Osteoblast (primary cell): ENCODE data around the gene KBTBD13. TPM values are rescaled to one million over a fixed set of nuclear protein-coding genes. Genes with fewer than 3 reads are reported as not detected.

Experiments used
- DNase-seq: peaks from one replicate; pipeline ENCODE4 v3.0.0; 2011; ENCODE audit warnings: low spot score, mixed read lengths; ENCODE audit not compliant: insufficient read length; ENCODE audit errors: missing footprints
- H2AFZ ChIP-seq: 2 replicates; pipeline ENCODE4 v1.6.0; 2011; ENCODE audit warnings: mild to moderate bottlenecking, low read length
- H3K27ac ChIP-seq: 2 replicates; pipeline ENCODE4 v1.5.1; 2011; ENCODE audit warnings: mild to moderate bottlenecking, low read depth, low read length, moderate library complexity
- H3K27me3 ChIP-seq: 2 replicates; pipeline ENCODE4 v1.6.0; 2012; ENCODE audit warnings: mild to moderate bottlenecking, control low read depth, inconsistent platforms, low read length, moderate library complexity; ENCODE audit not compliant: insufficient read depth
- H3K36me3 ChIP-seq: 2 replicates; pipeline ENCODE4 v1.5.1; 2011; ENCODE audit warnings: mild to moderate bottlenecking, low read length, control low read depth, moderate library complexity; ENCODE audit not compliant: insufficient read depth
- H3K4me1 ChIP-seq: 2 replicates; pipeline ENCODE4 v1.5.1; 2011; ENCODE audit warnings: mild to moderate bottlenecking, low read length, control low read depth, moderate library complexity; ENCODE audit not compliant: insufficient read depth
- H3K4me2 ChIP-seq: 2 replicates; pipeline ENCODE4 v1.6.0; 2011; ENCODE audit warnings: mild to moderate bottlenecking, low read length; ENCODE audit not compliant: insufficient read depth
- H3K4me3 ChIP-seq: fragments of 200-600 bp; sonication (generic); 3 replicates; pipeline ENCODE4 v1.5.1; 2012; ENCODE audit warnings: mild to moderate bottlenecking, low read length, inconsistent platforms; ENCODE audit not compliant: insufficient read depth
- H3K79me2 ChIP-seq: 2 replicates; pipeline ENCODE4 v1.6.0; 2012; ENCODE audit warnings: mild to moderate bottlenecking, low read length, control low read depth, inconsistent platforms; ENCODE audit not compliant: insufficient read depth
- H3K9me3 ChIP-seq: 2 replicates; pipeline ENCODE4 v1.5.1; 2011; ENCODE audit warnings: low read depth, low read length, control low read depth
- H4K20me1 ChIP-seq: 2 replicates; pipeline ENCODE4 v1.6.0; 2012; ENCODE audit warnings: mild to moderate bottlenecking, low read length, control low read depth; ENCODE audit not compliant: insufficient read depth
- total RNA-seq: library from RNA; depleted of rRNA; stranded (reverse); fragments of >200 nt; gene quantifications from 2 replicates; pipeline ENCODE4 v1.2.3, GENCODE V29; 2012
- TF ChIP-seq, protein P1 (sequence below): IDR thresholded peaks from 2 replicates; pipeline ENCODE4 v1.5.1; 2011; ENCODE audit warnings: mild to moderate bottlenecking, low read depth, low read length, moderate library complexity; ENCODE audit errors: extremely low read depth

KBTBD13 gene
- total RNA-seq, 1 donor, result not detected

- Histone ChIP-seq H3K4me3 (no peak overlapping the region), H3K4me2 (no peak overlapping the region), H3K27me3 (peaks cover 7% of the 10 kb centered on the region), H3K9me3 (no peaks in the 10 kb centered on the region), H3K27ac (no peak overlapping the region), H3K79me2 (no peaks in the 10 kb centered on the region), H3K36me3 (no peaks in the 10 kb centered on the region), H3K4me1 (peaks cover 4% of the 10 kb centered on the region), H4K20me1 (no peaks in the 10 kb centered on the region), H2AFZ (no peak overlapping the region)
- TF ChIP-seq, protein P1, sequence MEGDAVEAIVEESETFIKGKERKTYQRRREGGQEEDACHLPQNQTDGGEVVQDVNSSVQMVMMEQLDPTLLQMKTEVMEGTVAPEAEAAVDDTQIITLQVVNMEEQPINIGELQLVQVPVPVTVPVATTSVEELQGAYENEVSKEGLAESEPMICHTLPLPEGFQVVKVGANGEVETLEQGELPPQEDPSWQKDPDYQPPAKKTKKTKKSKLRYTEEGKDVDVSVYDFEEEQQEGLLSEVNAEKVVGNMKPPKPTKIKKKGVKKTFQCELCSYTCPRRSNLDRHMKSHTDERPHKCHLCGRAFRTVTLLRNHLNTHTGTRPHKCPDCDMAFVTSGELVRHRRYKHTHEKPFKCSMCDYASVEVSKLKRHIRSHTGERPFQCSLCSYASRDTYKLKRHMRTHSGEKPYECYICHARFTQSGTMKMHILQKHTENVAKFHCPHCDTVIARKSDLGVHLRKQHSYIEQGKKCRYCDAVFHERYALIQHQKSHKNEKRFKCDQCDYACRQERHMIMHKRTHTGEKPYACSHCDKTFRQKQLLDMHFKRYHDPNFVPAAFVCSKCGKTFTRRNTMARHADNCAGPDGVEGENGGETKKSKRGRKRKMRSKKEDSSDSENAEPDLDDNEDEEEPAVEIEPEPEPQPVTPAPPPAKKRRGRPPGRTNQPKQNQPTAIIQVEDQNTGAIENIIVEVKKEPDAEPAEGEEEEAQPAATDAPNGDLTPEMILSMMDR, result no peak
- no peak for DNase-seq
Measured at GRCh38 chr15:65056106-65056505, 20.4 kb upstream of the KBTBD13 start.

GRCh38 chr15:65056868-65057548 lies 19.5 kb upstream of the KBTBD13 start:
- no peaks in the 10 kb centered on the region for H4K20me1 ChIP-seq
- no peaks in the 10 kb centered on the region for H3K36me3 ChIP-seq
- H3K27ac ChIP-seq, result no peak overlapping the region
- DNase-seq, result no peak
- peaks cover 9% of the 10 kb centered on the region for H3K27me3 ChIP-seq
- no peak overlapping the region for H3K4me3 ChIP-seq
- no peaks in the 10 kb centered on the region for H3K79me2 ChIP-seq
- no peak overlapping the region for H3K4me2 ChIP-seq
- peaks cover 4% of the 10 kb centered on the region for H3K4me1 ChIP-seq
- no peaks in the 10 kb centered on the region for H3K9me3 ChIP-seq
- H2AFZ ChIP-seq, result no peak overlapping the region
- TF ChIP-seq, protein P1, result no peak

GRCh38 chr15:65057549-65057940 lies 19.0 kb upstream of the KBTBD13 start:
- Histone ChIP-seq H3K27me3 (peaks cover 14% of the 10 kb centered on the region), H3K4me1 (peaks cover 4% of the 10 kb centered on the region), H4K20me1 (no peaks in the 10 kb centered on the region), H3K79me2 (no peaks in the 10 kb centered on the region), H3K4me3 (no peak overlapping the region), H3K36me3 (no peaks in the 10 kb centered on the region), H3K27ac (no peak overlapping the region), H3K4me2 (no peak overlapping the region), H3K9me3 (no peaks in the 10 kb centered on the region), H2AFZ (no peak overlapping the region)
- TF ChIP-seq, protein P1, result no peak
- DNase-seq, result no peak

DNA sequence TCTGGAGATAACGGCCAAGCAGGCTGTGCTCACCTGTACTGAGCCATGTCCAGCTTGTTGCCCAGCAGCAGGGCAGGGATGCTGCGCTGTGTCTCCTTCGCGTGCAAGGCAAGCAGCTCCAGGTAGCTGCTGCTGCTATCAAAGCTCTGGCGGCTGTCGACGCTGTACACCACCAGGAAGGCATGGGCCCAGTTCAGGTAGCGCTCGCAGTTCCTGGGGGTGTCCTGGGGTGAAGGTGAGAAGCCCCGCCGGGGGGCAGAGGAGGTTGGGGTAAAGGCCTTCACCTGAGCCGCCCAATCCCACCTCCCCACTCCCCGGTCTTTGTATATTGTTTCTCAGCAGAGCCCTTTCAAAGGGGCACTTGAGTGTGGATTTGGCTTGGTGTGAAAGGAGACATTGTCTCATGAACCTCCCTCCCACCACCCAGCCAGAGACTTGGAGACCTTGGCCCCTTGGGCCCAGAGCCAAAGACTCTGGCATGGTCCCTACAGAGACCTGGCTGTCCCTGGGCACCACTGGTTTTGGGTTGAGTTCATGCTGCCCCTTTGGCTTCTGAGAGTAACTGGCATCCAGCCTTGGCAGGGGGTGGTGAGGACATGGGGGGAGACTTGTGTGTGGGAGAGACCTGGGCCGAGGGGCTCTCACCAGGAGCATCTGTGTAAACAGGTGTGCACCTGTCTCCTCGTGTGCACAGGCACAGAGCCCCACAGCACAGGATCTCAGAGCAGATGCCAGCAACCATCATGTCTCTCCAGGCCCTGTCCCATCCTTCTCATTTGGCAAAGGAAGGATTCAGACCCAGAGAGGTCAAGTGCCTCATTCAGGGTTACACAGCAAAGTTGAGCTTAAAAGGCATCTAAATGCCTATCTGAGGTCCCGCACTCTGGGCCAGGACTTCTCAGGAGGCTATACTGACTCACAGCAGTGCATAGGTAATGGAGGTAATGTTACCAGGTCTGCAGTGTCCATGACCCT lies 17.9 kb upstream of the KBTBD13 start:
- Histone ChIP-seq H3K36me3 (no peaks in the 10 kb centered on the region), H3K4me2 (no peak overlapping the region), H3K4me3 (no peak overlapping the region), H3K27ac (no peak overlapping the region), H2AFZ (no peak overlapping the region), H3K4me1 (peaks cover 4% of the 10 kb centered on the region), H3K9me3 (no peaks in the 10 kb centered on the region), H3K27me3 (peaks cover 18% of the 10 kb centered on the region), H4K20me1 (no peaks in the 10 kb centered on the region), H3K79me2 (no peaks in the 10 kb centered on the region)
- TF ChIP-seq, protein P1, result no peak
- DNase-seq, result no peak
